HG03558 (cell line): Measurements from ENCODE around the gene LRRC32.
"Not testable (repeated sequence)": the region's sequence is repeated elsewhere in the genome, so short reads cannot be mapped to it uniquely, and the experiment has no call there.

Experiments
- ATAC-seq: cut with Tn5 transposase; IDR thresholded peaks from one replicate; pipeline ENCODE4 v1.9.1; 2021; ENCODE audit warnings: moderate number of reproducible peaks; ENCODE audit not compliant: unreplicated experiment; ENCODE audit errors: extremely low read depth

Gene LRRC32

DNA sequence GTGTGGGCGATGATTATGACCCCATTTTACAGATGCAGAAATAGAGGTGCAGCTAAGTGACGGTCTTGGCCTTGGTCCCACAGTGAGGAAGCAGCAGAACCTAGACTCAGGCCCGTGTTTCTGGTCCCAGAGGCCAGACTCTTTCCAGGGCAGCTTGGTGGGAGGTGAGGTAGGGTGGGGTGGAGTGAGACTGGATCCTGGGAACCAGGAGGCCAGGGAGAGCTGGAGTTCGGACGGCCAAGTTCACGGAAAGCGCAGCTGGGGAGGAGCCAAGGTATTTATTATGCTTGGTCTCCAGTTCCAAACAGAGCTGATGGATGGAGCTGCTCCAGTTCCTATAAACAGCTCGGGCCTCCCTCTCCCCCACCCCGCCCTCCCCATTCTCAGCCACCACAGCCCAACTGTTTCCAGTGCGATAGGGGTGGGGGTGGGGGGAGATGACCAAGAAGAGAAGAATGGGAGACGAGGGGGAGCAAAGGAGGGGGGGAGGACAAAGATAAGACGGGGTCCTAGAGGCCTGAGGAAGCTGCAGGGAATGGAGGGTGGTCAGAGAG, 16.2 kb downstream of the LRRC32 start:
- ATAC-seq: no peak

DNA sequence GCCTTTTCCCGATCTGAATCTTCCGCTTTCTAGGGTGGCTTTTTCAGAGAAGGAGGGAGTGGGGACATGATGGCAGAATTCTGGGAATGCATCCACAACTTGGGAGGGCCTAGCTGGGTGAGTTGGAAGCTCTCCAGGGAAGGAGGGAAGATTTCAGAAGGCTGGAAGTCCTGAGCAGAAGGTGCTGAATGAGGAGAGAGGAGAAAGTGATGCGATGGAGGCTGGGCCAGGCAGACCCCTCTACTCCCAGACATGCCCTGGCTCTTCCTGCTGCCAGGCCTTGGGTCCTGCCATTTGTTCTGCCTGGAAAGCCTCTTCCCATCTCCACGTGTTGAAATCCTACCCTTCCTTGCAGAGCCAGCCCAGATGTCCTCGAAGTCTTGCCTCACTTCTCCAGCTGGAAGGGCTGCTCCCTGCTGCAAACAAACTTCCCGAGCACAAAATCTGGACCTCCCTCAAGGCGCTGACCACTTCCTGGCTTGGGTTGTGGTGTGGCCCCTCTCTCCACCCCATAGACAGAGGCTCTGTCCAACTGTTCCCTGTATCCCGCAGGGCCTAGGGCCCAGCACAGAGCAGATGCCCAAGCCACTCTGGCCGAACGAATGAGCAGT, 16.8 kb downstream of the LRRC32 start:
- ATAC-seq: no peak

DNA sequence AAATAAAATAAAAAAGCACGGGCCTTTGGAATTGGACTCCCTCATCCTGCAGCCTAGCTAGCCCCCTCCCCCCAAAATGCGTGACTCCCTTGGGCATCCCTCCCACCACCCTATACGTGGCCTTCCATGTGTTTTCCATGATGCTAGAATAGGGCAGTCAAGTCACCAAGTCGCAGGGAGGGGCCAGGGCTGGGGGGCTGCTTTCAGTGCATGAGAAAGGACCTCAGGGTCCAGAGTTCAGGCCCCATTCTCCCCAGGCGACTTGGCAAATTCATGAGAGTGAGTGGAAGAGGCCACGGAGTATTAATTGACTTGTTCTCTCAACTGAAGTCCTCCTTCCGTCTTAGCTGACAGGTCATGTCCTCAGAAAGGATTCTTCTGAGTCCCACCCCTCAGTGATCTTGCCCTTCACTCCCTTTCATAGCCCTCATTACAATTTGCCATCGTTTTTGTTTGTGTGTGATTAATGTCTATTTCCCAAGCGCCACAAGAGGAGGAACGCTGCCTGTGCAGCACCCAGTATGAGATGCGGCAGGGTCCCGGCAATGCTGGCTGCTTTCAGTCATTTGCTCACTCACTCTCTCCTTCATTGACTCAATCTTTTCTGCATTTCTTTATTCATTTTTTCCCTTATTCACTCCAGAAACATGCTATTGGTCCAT, 17.4 kb downstream of the LRRC32 start:
- ATAC-seq: no peak

DNA sequence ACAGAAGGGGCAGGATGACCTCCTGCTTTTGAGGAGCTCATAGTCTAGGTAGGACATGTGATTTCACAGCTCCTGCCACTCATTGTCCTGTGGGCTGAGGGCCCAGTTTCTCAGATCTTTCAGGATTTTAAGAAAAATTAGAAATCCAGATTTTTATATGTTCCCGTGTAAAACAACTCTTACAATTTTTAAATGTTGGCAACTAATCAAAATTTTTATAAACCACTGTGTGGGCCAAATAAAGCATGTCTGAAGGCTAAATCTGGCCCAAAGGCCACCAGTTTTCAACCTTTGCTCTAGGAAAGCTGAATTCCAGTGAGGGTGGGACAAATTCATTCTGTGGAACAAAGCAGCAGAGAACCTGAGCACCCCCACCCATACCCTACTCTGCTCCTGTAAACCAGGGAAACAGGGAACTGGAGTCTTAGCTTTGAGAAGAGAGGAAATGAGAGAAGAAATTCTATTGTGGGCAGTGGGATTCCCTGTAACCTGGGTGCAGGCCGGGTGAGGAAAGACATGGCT, 20.6 kb downstream of the LRRC32 start:
- no peak for ATAC-seq

DNA sequence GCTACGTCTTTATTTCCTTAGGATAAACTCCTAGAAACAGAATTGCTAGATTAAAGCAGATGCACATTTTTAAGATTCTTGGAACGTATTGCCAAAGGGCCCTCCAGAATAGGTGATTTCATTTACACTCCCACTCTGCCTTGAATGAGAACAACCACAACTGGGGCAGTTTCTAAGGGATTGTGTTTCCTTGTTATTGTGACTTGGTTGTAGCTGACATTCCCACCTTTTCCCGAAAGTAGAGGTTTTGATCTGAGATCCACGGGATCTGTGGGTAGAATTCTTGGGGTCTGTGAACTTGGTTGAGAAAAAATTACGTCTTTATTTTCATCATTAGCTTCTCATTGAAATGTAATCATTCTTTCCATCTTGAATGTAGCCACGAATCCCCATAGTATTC, 21.5 kb downstream of the LRRC32 start:
- ATAC-seq: no peak

DNA sequence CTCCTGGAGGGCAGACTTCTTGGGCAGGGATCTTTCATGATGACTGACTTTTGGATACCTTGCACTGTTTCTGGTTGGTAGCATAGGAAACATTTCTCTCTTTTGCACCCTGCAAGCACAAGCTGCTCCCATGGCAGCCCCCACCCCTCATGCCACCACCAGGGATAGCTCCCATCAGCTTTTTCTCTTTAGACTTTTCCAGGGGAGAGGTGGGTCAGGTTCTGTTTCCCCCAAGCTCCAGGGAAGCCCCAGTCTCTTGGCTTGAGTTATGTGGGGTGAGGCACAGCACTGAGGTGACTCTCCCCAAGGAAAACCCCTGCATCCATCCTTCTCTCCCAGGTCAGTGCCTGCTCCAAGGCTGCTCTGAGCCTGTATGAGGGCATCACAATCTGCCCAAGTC, 22.5 kb downstream of the LRRC32 start:
- no peak for ATAC-seq

DNA sequence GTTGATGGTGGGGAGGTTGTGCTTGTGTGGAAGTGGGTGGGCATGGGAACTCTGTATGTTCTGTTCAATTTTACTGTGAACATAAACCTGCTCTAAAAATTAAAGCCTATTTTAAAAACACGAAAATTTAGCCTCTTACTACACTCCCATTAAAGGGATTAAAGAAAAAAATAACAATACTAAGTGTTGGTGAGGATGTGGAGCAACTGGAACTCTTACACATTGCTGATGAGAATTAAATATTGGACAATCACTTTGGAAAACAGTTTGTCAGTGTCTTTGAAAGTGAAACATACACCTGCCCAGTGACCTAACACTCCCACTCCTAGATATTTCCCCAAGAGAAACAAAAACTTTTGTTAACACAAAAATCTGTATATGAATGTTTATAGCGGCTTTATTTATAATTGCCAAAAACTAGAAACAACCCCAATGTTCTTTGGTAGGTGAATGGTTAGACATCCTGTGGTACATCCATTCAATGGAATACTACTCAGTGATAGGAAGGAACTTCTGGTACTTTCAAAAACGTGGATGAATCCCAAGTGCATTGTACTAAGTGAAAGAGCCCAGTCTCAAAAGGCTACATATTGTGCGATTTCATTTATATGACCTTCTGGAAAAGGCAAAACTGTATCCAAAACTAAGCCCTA, 23.5 kb downstream of the LRRC32 start:
- no peak for ATAC-seq

DNA sequence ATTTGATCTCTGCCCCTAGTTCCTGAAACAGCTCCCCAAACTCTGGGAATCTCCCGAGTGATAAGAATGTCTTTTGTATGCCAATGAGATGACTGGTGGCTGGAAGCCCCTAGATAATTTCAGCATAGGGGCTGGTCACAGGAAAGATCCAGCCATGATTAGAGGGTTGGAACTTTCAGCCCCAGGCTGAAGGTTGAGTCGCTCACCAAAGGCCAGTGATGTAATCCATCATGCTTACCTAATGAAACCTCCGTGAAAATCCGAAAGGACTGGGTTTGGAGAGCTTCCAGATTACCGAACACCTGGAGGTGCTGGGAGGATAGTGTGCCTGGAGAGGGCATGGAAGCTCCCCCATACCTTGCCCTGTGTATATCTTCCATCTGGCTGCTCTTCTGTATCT, 26.0 kb downstream of the LRRC32 start:
- ATAC-seq: no peak

DNA sequence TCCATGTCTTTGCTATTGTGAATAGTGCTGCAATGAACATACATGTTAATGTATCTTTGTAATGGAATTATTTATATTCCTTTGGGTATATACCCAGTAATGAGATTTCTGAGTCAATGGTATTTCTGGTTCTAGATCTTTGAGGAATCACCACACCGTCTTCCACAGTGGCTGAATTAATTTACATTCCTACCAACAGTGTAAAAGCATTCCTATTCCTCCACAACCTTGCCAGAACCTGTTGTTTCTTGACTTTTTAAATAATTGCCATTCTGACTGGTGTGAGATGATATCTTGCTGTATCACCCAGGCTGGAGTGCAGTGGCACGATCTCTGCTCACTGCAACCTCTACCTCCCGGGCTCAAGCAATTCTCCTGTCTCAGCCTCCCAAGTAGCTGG, 26.8 kb downstream of the LRRC32 start:
- not testable (repeated sequence) for ATAC-seq

DNA sequence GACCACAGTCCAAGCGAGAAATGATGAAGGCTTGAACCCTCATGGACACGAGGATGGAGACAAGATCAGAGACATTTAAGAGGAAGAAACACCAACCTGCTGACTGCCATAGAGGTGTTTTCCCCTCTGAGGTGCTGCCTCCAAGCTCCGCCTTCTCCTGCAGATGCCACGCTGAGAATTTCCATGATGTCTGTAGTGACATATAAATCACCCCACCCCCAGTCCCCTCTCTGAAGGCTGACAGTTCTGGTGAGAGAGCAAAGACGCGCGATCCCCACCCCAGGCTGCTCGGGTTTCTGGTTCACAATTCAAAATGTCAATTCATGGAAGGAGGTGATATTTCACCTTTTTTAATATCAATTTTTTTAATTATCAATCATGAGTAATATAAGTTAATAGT, 28.2 kb downstream of the LRRC32 start:
- no peak for ATAC-seq

DNA sequence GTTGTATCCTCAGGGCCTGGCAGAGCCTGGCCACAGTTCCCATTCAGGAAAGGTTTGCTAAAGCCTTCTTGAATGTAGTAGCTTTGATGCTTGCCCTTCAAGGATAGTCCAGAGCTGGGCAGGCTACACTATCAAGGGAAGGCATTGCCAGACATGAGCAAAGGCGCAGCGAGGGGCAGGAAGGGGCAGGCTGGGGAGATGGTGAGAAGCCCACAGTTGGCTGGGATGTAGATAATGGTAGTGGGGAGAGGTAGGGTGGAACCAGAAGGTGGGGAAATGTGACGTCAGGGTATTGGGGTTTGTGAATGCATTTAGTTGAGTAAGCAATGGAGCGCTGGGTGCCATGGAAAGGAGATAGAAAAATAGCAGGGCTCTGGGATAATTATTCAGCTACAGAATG, 28.6 kb downstream of the LRRC32 start:
- no peak for ATAC-seq

DNA sequence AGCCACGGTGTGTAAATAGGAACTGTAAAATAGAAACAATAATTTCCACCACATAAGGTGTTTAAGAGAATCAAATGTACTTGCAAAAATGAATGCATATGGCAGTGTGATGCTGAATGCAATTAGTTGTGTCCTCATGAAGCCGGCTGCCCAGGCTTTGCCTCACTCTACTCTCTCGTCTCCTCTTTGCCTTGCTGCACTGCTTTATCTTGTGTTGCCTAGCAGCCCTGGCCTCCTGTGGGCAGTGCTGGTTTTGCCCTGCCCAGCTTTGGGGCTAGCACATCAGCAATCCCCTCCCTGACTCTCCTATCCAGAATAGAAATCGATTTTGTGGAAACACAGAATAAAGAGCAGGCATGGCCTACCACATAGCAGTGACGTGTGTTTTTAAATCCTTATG, 30.0 kb downstream of the LRRC32 start:
- no peak for ATAC-seq

DNA sequence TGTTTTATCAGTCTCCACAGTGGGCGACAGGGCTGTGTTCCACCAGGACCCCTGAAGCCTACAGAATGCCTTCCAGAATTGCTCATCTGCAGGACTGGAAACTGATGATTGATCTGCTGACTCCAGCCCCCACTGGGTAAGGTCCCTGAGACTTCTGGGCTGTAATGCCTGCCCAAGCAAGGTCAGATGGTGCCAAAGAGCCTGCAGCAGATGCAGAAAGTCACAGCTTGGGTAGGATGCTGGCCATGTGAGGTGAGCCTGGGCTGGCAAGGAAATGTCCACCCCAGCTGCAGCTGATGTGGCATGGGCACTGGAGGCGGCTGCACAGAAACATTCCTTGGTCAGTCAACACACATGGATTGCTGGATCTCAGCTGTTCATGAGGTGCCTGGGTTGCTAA, 30.9 kb downstream of the LRRC32 start:
- ATAC-seq: no peak

DNA sequence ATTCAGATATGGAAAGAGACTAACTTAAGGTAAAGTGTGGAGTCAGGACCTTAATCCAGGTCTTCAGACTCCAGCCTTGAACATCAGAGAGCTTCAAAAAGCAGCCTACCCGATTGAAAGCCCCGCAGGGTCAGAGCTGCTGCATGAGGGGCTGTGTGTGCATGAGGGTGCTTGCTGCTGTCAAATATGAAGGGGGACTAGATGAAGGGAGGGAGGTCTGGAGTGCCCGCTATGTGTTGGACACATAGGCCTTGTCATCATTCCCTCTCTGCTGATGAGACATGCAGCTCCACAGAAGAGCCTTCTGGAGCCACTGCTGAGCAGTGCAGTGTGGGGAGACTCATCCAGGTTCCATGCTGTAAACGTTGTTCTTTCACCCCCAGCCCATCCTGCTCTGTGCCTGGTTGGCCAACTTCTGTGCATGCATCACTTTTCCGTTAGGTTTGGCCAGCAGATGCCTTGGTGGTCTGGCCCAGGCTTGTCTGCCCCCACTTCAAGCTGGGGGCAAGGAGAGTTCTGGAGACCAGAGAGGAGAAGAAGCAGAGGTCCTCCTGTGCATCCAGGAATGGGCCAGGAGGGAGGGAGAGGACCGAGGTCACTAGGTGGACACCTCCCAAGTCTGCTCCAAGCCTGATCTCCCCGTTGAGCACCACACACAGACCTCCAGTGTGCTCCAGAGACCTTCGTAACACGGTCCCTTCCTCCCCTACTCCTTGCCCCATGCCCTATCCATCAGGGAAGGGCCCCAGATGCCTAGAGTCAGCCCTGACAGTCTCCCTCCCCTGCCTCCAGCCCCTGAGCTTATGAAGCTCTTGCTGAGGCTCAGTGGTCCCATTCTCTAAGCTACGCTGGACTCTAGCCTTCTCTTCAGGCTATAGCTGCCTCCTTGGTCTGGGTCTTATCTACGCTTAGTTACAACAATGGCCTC, 32.0 kb downstream of the LRRC32 start:
- no peak for ATAC-seq

DNA sequence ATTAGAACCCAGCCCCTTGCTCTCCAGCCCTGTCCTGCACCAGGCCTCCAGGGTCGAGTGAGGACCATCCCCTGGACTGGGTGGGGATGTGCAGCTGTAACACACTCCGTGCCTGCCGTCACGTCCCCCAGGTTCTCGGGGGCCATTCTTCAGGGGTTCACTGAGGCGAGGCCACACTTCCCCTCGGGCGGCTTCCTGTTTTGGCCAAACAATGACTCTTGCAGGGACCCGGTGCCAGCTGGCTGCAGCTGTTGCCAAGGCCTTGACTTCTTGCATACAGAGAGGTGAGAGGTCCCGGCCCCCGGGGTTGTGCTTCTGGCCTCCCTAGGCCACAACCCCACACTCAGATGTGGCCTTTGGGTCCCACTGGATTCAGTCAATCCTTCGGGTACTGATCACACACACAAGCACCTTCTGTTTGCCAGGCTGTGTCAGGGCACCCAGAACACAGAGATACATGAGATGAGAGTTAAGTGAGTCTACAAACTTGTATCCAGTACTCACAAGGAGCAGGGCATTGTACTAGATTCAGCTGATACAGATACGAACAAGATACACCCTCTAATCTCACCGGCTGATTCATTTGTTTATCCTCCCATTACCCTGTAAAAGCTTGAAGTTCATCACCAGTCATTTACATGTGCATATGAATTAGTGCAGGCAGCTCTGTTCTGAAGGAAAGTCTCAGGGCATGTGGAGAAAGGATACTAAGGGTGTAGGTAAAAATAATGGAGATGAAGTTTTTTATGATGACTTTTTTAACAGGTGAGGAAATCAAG, 32.9 kb downstream of the LRRC32 start:
- ATAC-seq: peak; percentile 81

DNA sequence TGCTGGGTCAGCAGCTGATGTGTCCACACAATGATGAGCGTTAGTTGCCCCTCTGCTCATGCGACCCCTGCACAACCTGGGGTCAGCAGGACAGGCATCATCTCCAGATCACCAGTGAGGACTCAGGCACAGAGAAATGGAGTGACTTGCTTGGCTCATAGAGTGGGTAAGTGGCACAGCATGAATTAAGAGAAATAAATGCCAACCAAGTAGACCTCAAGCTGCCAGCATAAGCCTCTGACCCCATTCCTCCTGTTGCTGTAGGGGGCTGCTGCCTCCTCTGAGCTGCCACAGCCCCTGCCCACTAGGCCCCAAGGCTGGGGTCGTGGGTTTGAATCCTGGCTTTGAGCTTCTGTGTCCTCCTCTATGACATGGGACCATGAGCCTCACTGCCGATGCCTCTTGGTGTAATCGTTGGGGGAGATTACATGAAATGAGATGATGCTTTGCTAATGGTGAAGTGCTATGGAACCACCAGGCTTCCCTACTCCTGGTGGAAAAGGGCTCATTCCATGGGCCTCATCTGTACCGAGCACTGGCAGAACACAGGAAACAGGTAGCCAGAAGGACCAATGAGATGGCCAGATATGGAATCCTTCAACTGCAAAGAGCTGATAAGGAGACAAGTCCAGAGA, 33.6 kb downstream of the LRRC32 start:
- no peak for ATAC-seq

DNA sequence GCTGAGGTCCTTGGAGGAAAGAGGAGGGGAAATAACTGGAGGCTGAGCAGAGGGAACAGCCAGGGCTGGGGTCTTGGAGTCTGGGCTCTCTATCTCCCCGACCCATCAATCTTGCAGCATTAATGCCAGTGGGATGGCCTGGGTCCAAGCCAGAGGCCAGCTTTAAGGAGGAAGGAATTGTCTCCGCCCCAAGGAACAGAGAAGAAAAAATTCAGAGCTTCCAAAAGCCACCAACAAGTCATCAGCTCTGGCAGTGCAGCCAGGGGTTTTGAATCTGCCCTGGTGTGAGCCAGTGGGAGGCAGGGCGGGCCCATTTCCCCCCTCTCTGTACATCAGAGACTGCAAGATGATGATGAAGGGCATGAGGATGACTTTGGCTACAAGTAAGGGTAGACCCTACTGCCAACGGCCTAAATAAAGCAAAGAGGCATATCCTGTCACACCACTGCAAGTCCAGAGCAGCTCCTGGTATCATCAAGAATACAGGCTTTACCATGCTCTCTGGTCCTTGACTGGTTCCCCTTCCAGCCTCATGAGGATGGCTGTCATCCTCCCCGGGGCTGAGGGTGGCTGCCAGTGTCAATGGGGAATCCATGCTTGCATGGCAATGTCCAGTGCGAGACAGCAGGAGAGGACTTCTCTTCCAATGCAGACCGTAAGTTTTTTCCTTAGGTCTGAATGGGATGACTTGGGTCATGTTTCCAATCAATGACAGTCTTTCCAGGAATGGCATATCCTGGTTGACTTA, 34.4 kb downstream of the LRRC32 start:
- no peak for ATAC-seq

DNA sequence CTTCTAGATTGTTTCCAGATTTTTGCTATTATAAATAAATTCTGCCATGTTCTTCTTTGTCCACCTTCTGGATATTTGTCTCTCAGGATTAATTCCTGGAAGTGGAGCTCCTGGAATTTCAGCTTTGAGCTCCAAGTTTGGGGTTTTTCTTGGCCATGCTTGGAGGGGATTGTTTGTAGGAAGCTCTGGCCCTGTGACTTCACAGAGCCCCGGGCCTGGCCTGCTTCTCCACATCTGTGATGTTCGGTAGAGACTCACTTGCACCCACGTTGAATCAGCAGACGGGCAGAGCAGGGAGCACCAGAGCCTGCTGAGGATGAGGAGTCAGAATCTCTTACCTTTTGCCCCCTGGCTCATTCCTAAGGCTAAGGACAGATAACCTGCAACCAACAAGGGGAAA, 35.7 kb downstream of the LRRC32 start:
- ATAC-seq: no peak
